Neural progenitor cell (in vitro differentiated cells): ENCODE results near the gene TRIM66. TPM values are rescaled to one million over a fixed set of nuclear protein-coding genes. Genes with fewer than 3 reads are reported as not detected.

Experiments used
- DNase-seq: peaks from one replicate; pipeline ENCODE4 v3.0.0-alpha.2; 2016; ENCODE audit warnings: low spot score
- H2AFZ ChIP-seq: fragments of 200-600 bp; sonication (generic); replicated peaks from 2 replicates; pipeline ENCODE4 v1.6.1; 2016; ENCODE audit warnings: antibody characterized with exemption
- H3F3A ChIP-seq: fragments of 200-600 bp; sonication (generic); 2 replicates; pipeline ENCODE4 v1.6.1; 2016; ENCODE audit warnings: antibody characterized with exemption, low read depth
- H3K27ac ChIP-seq: fragments of 200-600 bp; sonication (generic); 2 replicates; pipeline ENCODE4 v1.5.1; 2016; ENCODE audit warnings: mild to moderate bottlenecking
- H3K27me3 ChIP-seq: fragments of 200-600 bp; sonication (generic); 2 replicates; pipeline ENCODE4 v1.6.1; 2016; ENCODE audit warnings: mild to moderate bottlenecking, moderate library complexity
- H3K36me3 ChIP-seq: fragments of 200-600 bp; sonication (generic); 2 replicates; pipeline ENCODE4 v1.5.1; 2016
- H3K4me1 ChIP-seq: fragments of 200-600 bp; sonication (generic); 2 replicates; pipeline ENCODE4 v1.6.1; 2016; ENCODE audit warnings: mixed run types
- H3K4me2 ChIP-seq: fragments of 200-600 bp; sonication (generic); 2 replicates; pipeline ENCODE4 v1.6.1; 2016
- H3K4me3 ChIP-seq: fragments of 200-600 bp; sonication (generic); 2 replicates; pipeline ENCODE4 v1.5.1; 2016
- H3K79me2 ChIP-seq: fragments of 200-600 bp; sonication (generic); 2 replicates; pipeline ENCODE4 v1.6.1; 2016; ENCODE audit warnings: low read depth
- H3K9ac ChIP-seq: fragments of 200-600 bp; sonication (generic); 2 replicates; pipeline ENCODE4 v1.6.1; 2016
- H3K9me3 ChIP-seq: fragments of 200-600 bp; sonication (generic); 2 replicates; pipeline ENCODE4 v1.5.1; 2016; ENCODE audit warnings: low read depth
- H4K20me1 ChIP-seq: fragments of 200-600 bp; sonication (generic); 2 replicates; pipeline ENCODE4 v1.6.1; 2016; ENCODE audit warnings: low read depth
- H3K27ac Mint-ChIP-seq: 3 replicates; pipeline ENCODE4 v1.8.0; 2021; ENCODE audit warnings: mixed read lengths
- H3K27me3 Mint-ChIP-seq: 2 replicates; pipeline ENCODE4 v1.8.0; 2022; ENCODE audit warnings: low read depth, mild to moderate bottlenecking, inconsistent platforms, moderate library complexity, mixed read lengths; ENCODE audit not compliant: insufficient read depth
- H3K36me3 Mint-ChIP-seq: 3 replicates; pipeline ENCODE4 v1.8.0; 2021; ENCODE audit warnings: mixed read lengths
- H3K4me1 Mint-ChIP-seq: 3 replicates; pipeline ENCODE4 v1.8.0; 2021; ENCODE audit warnings: mixed read lengths
- H3K4me3 Mint-ChIP-seq: 3 replicates; pipeline ENCODE4 v1.8.0; 2021; ENCODE audit warnings: mild to moderate bottlenecking, moderate library complexity, mixed read lengths
- H3K9me3 Mint-ChIP-seq: 3 replicates; pipeline ENCODE4 v1.8.0; 2020; ENCODE audit warnings: mixed read lengths
- EZH2 ChIP-seq: fragments of 200-600 bp; sonication (generic); IDR thresholded peaks from 2 replicates; pipeline ENCODE4 v1.6.1; 2017; ENCODE audit warnings: antibody characterized with exemption, mild to moderate bottlenecking, moderate library complexity
- EZH2phosphoT487 ChIP-seq: fragments of 200-600 bp; sonication (generic); IDR thresholded peaks from 2 replicates; pipeline ENCODE4 v1.6.1; 2017; ENCODE audit warnings: antibody characterized with exemption
- total RNA-seq: library from RNA; depleted of rRNA; stranded (reverse); fragments of >200 nt; gene quantifications from 2 replicates; pipeline ENCODE4 v1.2.3, GENCODE V29; 2015; ENCODE audit warnings: low replicate concordance
- TF ChIP-seq, protein P1 (sequence below): fragments of 200-600 bp; sonication (generic); IDR thresholded peaks from 2 replicates; pipeline ENCODE4 v1.5.1; 2017; ENCODE audit warnings: antibody characterized with exemption, mild to moderate bottlenecking

The TRIM66 gene
- total RNA-seq, 1 donor from 2014 or later, result 0.95 TPM

DNA sequence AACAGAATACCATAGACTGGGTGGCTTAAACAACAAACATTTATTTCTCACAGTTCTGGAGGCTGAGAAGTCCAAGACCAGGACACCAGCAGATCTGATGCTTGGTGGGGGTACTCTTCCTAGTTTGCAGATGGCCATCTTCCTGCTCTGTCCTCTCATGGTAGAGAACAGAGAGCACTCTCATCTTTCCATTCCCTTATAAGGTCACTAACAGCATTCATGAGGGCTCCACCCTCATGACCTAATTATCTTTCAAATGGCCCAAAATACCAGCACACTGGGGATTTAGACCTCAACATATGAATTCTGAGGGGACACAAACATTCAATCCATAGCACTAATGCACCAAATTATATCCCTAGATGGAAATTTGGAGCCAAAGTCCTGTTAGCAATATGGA lies 94.5 kb downstream of the TRIM66 start:
- peaks cover 13% of the 10 kb centered on the region for H3K36me3 Mint-ChIP-seq
- H3K4me1 Mint-ChIP-seq, result peaks cover 16% of the 10 kb centered on the region
- TF ChIP-seq EZH2phosphoT487 (no peak), EZH2 (no peak)
- TF ChIP-seq, protein P1, sequence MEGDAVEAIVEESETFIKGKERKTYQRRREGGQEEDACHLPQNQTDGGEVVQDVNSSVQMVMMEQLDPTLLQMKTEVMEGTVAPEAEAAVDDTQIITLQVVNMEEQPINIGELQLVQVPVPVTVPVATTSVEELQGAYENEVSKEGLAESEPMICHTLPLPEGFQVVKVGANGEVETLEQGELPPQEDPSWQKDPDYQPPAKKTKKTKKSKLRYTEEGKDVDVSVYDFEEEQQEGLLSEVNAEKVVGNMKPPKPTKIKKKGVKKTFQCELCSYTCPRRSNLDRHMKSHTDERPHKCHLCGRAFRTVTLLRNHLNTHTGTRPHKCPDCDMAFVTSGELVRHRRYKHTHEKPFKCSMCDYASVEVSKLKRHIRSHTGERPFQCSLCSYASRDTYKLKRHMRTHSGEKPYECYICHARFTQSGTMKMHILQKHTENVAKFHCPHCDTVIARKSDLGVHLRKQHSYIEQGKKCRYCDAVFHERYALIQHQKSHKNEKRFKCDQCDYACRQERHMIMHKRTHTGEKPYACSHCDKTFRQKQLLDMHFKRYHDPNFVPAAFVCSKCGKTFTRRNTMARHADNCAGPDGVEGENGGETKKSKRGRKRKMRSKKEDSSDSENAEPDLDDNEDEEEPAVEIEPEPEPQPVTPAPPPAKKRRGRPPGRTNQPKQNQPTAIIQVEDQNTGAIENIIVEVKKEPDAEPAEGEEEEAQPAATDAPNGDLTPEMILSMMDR, result no peak

GRCh38 chr11:8586805-8587204 lies 95.7 kb downstream of the TRIM66 start:
- Histone ChIP-seq H3F3A (peaks cover 6% of the 10 kb centered on the region), H2AFZ (no peak overlapping the region), H3K27ac (no peak overlapping the region), H3K4me2 (no peak overlapping the region), H3K4me3 (no peak overlapping the region), H3K36me3 (no peaks in the 10 kb centered on the region), H3K4me1 (peaks cover 10% of the 10 kb centered on the region), H3K9me3 (no peaks in the 10 kb centered on the region), H3K27me3 (no peaks in the 10 kb centered on the region), H3K9ac (no peak overlapping the region), H3K79me2 (peaks cover 77% of the 10 kb centered on the region), H4K20me1 (no peaks in the 10 kb centered on the region)
- DNase-seq, result no peak
- H3K36me3 Mint-ChIP-seq, result peaks cover 13% of the 10 kb centered on the region
- no peak overlapping the region for H3K27ac Mint-ChIP-seq
- TF ChIP-seq EZH2phosphoT487 (no peak), EZH2 (no peak)
- TF ChIP-seq, protein P1, result no peak
- no peaks in the 10 kb centered on the region for H3K27me3 Mint-ChIP-seq
- no peak overlapping the region for H3K4me3 Mint-ChIP-seq
- peaks cover 8% of the 10 kb centered on the region for H3K4me1 Mint-ChIP-seq
- peaks cover 4% of the 10 kb centered on the region for H3K9me3 Mint-ChIP-seq

More for the DNA sequence above, 94.5 kb downstream of the TRIM66 start:
- Histone ChIP-seq H3K4me2 (no peak overlapping the region), H3K27me3 (no peaks in the 10 kb centered on the region), H3K79me2 (peaks cover 86% of the 10 kb centered on the region), H2AFZ (no peak overlapping the region), H3F3A (peaks cover 6% of the 10 kb centered on the region), H3K4me3 (no peak overlapping the region), H3K36me3 (no peaks in the 10 kb centered on the region), H3K27ac (no peak overlapping the region), H3K4me1 (peaks cover 10% of the 10 kb centered on the region), H4K20me1 (no peaks in the 10 kb centered on the region), H3K9ac (no peak overlapping the region), H3K9me3 (no peaks in the 10 kb centered on the region)
- Mint-ChIP-seq H3K4me3 (no peak overlapping the region), H3K9me3 (peaks cover 2% of the 10 kb centered on the region), H3K27ac (no peak overlapping the region), H3K27me3 (no peaks in the 10 kb centered on the region)
- DNase-seq, result no peak

DNA sequence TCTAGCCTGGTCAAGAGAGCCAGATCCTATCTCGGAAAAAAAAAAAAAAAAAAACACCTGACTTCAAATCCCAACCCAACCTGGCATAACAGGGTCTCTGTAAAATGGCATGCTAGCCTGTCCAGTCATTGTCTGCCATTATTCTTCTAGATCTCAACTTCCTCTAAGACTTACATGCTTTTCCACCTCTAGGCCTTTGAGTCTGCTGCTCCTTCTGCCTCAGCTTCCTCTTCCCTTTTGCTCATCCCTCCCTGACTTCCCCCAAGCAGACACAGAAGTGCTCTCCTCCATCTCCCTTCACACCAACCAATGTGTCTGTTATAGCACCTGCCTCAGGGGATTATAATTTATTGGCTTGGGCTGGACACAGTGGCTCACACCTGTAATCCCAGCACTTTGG lies 96.3 kb downstream of the TRIM66 start:
- H3K27ac ChIP-seq, result no peak overlapping the region
- H3K9ac ChIP-seq, result no peak overlapping the region
- Mint-ChIP-seq H3K27me3 (no peaks in the 10 kb centered on the region), H3K36me3 (peaks cover 13% of the 10 kb centered on the region), H3K9me3 (peaks cover 4% of the 10 kb centered on the region), H3K4me1 (peaks cover 6% of the 10 kb centered on the region), H3K27ac (no peak overlapping the region), H3K4me3 (no peak overlapping the region)
- H3K27me3 ChIP-seq, result no peaks in the 10 kb centered on the region
- H3K4me1 ChIP-seq, result peaks cover 10% of the 10 kb centered on the region
- no peak overlapping the region for H3K4me2 ChIP-seq
- H3K9me3 ChIP-seq, result no peaks in the 10 kb centered on the region
- H3K79me2 ChIP-seq, result peaks cover 79% of the 10 kb centered on the region
- no peak overlapping the region for H3K4me3 ChIP-seq
- H2AFZ ChIP-seq, result no peak overlapping the region
- H4K20me1 ChIP-seq, result no peaks in the 10 kb centered on the region
- TF ChIP-seq EZH2phosphoT487, result no peak
- no peak for TF ChIP-seq EZH2
- TF ChIP-seq, protein P1, result no peak
- DNase-seq, result no peak
- peaks cover 6% of the 10 kb centered on the region for H3F3A ChIP-seq
- no peaks in the 10 kb centered on the region for H3K36me3 ChIP-seq
